HEK293T (cell line): ENCODE data around the gene MYBPC2.

Experiments used
- ARNT ChIP-seq: fragments of 450-650 bp; IDR thresholded peaks from 2 replicates; pipeline ENCODE4 v1.6.1; 2017; ENCODE audit warnings: mild to moderate bottlenecking
- BHLHE40 ChIP-seq: fragments of 450-650 bp; IDR thresholded peaks from 2 replicates; pipeline ENCODE4 v1.6.1; 2016; ENCODE audit warnings: mild to moderate bottlenecking, moderate library complexity, borderline replicate concordance
- ELF4 ChIP-seq: fragments of 450-650 bp; IDR thresholded peaks from 2 replicates; pipeline ENCODE4 v1.6.1; 2017; ENCODE audit warnings: antibody characterized with exemption
- FOXA1 ChIP-seq: fragments of 450-650 bp; IDR thresholded peaks from 2 replicates; pipeline ENCODE4 v1.6.1; 2016; ENCODE audit warnings: mild to moderate bottlenecking
- FOXK2 ChIP-seq: fragments of 450-650 bp; IDR thresholded peaks from 2 replicates; pipeline ENCODE4 v1.6.1; 2016; ENCODE audit warnings: mild to moderate bottlenecking
- FOXM1 ChIP-seq: fragments of 450-650 bp; IDR thresholded peaks from 2 replicates; pipeline ENCODE4 v1.6.1; 2017; ENCODE audit warnings: mild to moderate bottlenecking, borderline replicate concordance
- LEF1 ChIP-seq: fragments of 450-650 bp; IDR thresholded peaks from 2 replicates; pipeline ENCODE4 v1.6.1; 2017; ENCODE audit warnings: mild to moderate bottlenecking, borderline replicate concordance
- NFRKB ChIP-seq: fragments of 450-650 bp; IDR thresholded peaks from 2 replicates; pipeline ENCODE4 v1.6.1; 2016; ENCODE audit warnings: mild to moderate bottlenecking, moderate library complexity
- SP1 ChIP-seq: fragments of 450-650 bp; IDR thresholded peaks from 2 replicates; pipeline ENCODE4 v1.6.1; 2017
- SUZ12 ChIP-seq: fragments of 450-650 bp; IDR thresholded peaks from 2 replicates; pipeline ENCODE4 v1.6.1; 2016; ENCODE audit warnings: mild to moderate bottlenecking
- TARDBP ChIP-seq: fragments of 450-650 bp; IDR thresholded peaks from 2 replicates; pipeline ENCODE4 v1.6.1; 2016
- ZNF384 ChIP-seq: fragments of 450-650 bp; IDR thresholded peaks from 2 replicates; pipeline ENCODE4 v1.6.1; 2016

DNA sequence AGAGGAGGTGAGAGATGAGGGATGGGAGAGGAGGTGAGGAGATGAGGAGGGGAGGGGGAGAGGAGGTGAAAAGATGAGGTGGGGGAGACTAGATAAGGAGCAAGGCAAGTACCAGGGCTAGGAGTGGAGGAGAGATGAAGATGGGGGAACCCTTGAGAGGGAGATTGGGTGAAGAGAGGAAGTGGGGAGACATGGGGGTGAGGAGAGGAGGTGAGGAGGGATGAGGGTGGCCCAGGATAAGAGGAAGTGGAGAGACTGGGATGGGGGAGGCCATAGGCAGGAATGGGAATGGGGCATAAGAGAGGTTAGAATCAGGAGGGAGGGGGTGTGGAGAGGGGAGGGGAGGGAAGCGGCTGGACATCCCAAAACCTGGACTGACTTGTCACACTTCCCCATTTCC is 26.9 kb downstream of the MYBPC2 start:
- TF ChIP-seq SP1 = no peak
- no peak for TF ChIP-seq NFRKB
- no peak for TF ChIP-seq FOXM1
- TF ChIP-seq ZNF384 = no peak
- no peak for TF ChIP-seq FOXK2
- TF ChIP-seq SUZ12 = no peak
- no peak for TF ChIP-seq BHLHE40
- no peak for TF ChIP-seq LEF1
- no peak for TF ChIP-seq TARDBP
- TF ChIP-seq ARNT = no peak
- TF ChIP-seq ELF4 = no peak
- TF ChIP-seq FOXA1 = no peak
